C4-2B (cell line): Measurements from ENCODE around the gene KCNK17.

Experiments
- H3K27ac ChIP-seq: fragments of 450-650 bp; 2 replicates; pipeline ENCODE4 v1.5.1; 2017
- CTCF ChIP-seq: fragments of 450-650 bp; conservative IDR thresholded peaks from 2 replicates; pipeline ENCODE4 v1.5.1; 2017; ENCODE audit warnings: mild to moderate bottlenecking
- ZFX ChIP-seq: fragments of 450-650 bp; IDR thresholded peaks from 2 replicates; pipeline ENCODE4 v1.6.1; 2017

KCNK17 gene

GRCh38 chr6:39335780-39336545 lies 21.7 kb upstream of the KCNK17 start:
- H3K27ac ChIP-seq, result no peak overlapping the region
- TF ChIP-seq ZFX (no peak), CTCF (no peak)

DNA sequence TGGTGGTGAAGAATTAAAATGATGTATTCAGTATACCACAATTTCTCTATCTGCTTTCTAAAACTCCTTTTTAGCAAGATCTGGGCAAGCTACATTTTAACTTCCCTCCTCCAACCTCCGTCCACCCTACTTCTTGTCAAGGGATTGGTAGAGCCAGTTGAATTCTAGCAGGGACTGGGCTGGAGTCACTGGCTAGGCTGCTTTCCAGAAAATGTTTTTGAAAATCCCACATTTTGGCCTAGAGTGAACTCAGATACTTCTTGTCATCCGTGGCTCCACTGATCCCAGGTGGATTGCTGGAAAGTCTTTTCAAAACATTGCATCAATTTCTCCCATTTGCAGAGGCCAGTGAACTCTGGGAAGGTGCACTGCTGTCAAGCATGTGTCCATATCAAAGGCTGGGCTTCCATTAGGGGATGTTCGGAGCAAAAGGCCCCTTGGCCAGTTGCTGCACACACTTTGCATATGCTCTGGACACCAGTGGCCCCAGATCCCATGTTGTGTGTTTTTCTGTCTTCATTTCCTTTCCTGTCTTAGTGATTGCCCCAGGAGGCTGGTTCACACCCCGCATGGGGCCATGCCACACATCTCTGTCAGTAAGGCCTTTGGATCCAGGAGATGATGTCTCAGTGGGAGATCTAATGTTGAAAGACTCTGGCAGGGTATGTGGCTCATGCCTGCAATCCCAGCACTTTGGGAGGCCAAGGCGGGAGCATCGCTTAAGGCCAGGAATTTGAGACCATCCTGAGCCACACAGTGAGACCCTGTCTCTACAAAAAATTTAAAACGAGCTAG lies 19.6 kb upstream of the KCNK17 start:
- TF ChIP-seq CTCF, result no peak
- no peak for TF ChIP-seq ZFX

GRCh38 chr6:39330476-39330875 lies 16.3 kb upstream of the KCNK17 start:
- H3K27ac ChIP-seq, result no peak overlapping the region
- no peak for TF ChIP-seq ZFX
- no peak for TF ChIP-seq CTCF

More for the DNA sequence above, 19.6 kb upstream of the KCNK17 start:
- H3K27ac ChIP-seq, result no peak overlapping the region

- TF ChIP-seq ZFX (no peak), CTCF (no peak)
- H3K27ac ChIP-seq, result no peak overlapping the region
Measured at GRCh38 chr6:39330057-39330456, 15.8 kb upstream of the KCNK17 start.

DNA sequence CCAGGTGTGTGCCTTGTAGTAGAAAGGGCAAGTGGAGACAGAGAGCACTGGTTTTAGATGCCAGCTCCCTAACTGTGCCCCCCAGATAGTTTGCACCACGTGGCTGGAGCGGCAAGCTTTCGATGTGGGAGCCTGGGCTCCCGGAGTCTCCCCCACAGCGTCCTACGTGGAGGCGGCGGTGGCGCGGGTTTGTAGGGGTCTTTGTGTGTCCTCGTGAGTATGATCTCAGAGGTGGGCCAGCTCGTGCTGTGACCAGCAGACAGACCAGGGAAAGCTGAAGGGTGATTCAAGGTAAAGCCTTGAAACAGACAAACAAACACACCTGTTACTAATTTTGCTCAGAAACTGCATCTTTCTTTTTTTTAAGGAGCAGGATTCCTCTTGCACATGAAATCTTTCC lies 13.8 kb upstream of the KCNK17 start:
- H3K27ac ChIP-seq, result no peak overlapping the region
- TF ChIP-seq ZFX (no peak), CTCF (no peak)

DNA sequence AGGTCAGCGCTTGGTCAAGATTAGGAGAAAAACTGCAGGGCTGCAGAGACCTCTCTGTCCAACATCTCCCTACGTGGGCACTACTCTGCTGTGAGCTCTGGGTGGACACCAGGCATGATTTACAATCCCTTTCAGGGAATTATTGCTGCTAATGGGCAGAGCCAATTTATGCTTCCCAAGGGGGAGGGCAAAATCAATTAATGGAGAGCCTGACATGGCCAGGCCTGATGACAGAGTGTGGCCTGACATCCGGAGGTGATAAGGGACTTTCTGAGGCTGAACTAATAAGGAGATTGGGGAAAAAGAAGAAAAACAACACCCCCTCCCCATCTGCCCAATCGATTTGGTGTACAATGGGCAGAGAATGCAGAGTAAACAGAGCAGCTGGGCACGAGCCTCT lies 13.3 kb upstream of the KCNK17 start:
- TF ChIP-seq ZFX, result no peak
- no peak overlapping the region for H3K27ac ChIP-seq

DNA sequence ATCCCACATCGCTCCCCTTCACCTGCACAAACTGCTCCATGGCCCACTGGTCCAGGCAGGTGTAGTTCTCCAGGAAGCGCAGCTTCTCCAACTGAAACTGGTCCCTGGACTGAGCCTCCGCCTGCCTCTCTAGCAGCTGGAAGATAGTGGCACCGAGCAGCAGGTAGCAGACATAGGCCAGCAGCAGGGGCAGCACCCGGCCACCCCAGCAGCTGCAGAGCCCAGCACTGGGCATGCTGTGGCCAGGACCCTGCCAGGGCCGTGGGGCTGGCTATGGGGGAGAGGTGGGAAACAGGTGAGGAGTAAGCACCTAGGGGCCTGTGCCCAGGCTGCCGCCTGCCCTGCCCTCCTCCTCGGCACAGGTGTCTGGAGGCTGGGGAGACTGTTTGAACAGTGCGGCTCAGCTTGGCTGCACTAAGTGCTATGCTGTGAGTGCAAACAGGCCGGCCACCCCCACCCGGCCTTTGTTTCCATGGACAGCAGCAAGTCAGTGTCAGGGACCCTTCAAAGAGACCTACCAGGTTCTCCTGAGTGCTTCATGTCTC lies 8.2 kb upstream of the KCNK17 start, which contains the start of gene KCNK16:
Gene KCNK16 (minus strand): TSS at position 397 of the 545 bp plus-strand sequence. CDS start 162 bp downstream, at position 235.
- no peak for TF ChIP-seq ZFX
- TF ChIP-seq CTCF, result no peak
- H3K27ac ChIP-seq, result no peak within 1 kb of the TSS
